GM12878 (cell line): ENCODE measurements around the gene AJUBA.

Experiments used
- CREB1 ChIP-seq: IDR thresholded peaks from 2 replicates; pipeline ENCODE4 v1.6.1; 2012; ENCODE audit warnings: low read depth, mild to moderate bottlenecking, inconsistent platforms
- EZH2 ChIP-seq: IDR thresholded peaks from 2 replicates; pipeline ENCODE4 v1.6.1; 2012; ENCODE audit warnings: low read depth, mild to moderate bottlenecking, control low read depth, inconsistent platforms, low read length, borderline replicate concordance; ENCODE audit not compliant: control insufficient read depth
- HDAC2 ChIP-seq: fragments of 200-600 bp; sonication (generic); IDR thresholded peaks from 2 replicates; pipeline ENCODE4 v1.6.1; 2017
- POLR2A ChIP-seq: IDR thresholded peaks from 2 replicates; pipeline ENCODE4 v1.6.1; 2011; ENCODE audit warnings: low read depth, mild to moderate bottlenecking, low read length
- RFX5 ChIP-seq: IDR thresholded peaks from 2 replicates; pipeline ENCODE4 v1.6.1; 2011; ENCODE audit warnings: low read depth, low read length, improper control_type of control experiment
- SMARCA5 ChIP-seq: fragments of 450-650 bp; IDR thresholded peaks from 2 replicates; pipeline ENCODE4 v1.6.1; 2017; ENCODE audit warnings: mild to moderate bottlenecking
- TF ChIP-seq, protein P1 (sequence below), 3 experiments: IDR thresholded peaks in 2 of 3; conservative IDR thresholded peaks in 1 of 3; 2 replicates each; pipeline ENCODE4 v1.5.1; 2011; ENCODE audit warnings: low read depth in 3 of 3, low read length in 3 of 3, mild to moderate bottlenecking in 3 of 3, control low read depth in 2 of 3, moderate library complexity in 2 of 3, inconsistent platforms in 1 of 3, mixed read lengths in 1 of 3; ENCODE audit not compliant: control insufficient read depth in 2 of 3, insufficient read depth in 1 of 3; ENCODE audit errors: extremely low read depth in 1 of 3
- TF ChIP-seq, protein P2 (sequence below): IDR thresholded peaks from 2 replicates; pipeline ENCODE4 v1.6.1; 2012; ENCODE audit warnings: low read depth, low read length, improper control_type of control experiment

DNA sequence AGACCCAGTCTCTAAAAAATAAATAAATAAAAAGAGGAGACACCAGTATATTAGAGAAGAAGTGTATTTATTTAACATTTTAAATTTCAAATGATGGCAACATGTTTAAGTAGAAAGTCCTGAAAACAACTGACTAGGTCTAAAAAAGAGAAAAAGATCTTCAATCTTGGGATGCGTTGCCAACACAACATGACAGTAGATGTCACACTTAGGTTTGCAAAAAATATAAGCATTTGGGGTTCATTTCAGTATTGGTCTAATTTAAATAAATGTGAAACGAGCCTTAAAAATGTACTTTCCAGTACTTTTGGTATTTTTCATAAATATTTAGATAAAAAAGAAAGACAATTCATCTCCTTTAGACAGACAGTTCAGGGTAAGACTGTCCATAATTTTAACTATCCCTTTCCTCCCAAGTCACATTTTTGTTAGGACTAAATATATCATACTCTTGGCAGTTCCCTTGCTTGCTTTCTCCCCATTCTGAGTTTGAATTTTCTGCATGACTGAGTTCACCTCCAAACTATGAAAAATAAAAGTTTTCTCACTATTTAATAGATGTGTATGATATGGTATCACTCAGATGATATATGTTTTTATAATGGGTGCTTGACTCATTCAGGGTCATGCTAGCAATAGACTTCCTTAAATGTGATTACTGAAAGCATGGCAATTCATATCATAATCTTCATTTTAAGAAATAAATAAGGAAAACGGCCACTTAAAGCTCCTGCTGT lies 23.3 kb upstream of the AJUBA start:
- TF ChIP-seq HDAC2 (no peak), CREB1 (no peak), EZH2 (no peak), SMARCA5 (no peak), POLR2A (no peak), RFX5 (no peak)
- TF ChIP-seq, protein P1, sequence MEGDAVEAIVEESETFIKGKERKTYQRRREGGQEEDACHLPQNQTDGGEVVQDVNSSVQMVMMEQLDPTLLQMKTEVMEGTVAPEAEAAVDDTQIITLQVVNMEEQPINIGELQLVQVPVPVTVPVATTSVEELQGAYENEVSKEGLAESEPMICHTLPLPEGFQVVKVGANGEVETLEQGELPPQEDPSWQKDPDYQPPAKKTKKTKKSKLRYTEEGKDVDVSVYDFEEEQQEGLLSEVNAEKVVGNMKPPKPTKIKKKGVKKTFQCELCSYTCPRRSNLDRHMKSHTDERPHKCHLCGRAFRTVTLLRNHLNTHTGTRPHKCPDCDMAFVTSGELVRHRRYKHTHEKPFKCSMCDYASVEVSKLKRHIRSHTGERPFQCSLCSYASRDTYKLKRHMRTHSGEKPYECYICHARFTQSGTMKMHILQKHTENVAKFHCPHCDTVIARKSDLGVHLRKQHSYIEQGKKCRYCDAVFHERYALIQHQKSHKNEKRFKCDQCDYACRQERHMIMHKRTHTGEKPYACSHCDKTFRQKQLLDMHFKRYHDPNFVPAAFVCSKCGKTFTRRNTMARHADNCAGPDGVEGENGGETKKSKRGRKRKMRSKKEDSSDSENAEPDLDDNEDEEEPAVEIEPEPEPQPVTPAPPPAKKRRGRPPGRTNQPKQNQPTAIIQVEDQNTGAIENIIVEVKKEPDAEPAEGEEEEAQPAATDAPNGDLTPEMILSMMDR (IDR thresholded peaks at IDR 0.05 in 2 of 3, conservative IDR thresholded peaks at IDR 0.05 in 1 of 3; ENCODE audit: control insufficient read depth in 2 of 3, extremely low read depth in 1 of 3, insufficient read depth in 1 of 3, low read depth in 3 of 3, low read length in 3 of 3) = no peak
- TF ChIP-seq, protein P2, sequence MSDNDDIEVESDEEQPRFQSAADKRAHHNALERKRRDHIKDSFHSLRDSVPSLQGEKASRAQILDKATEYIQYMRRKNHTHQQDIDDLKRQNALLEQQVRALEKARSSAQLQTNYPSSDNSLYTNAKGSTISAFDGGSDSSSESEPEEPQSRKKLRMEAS = no peak
